Right lobe of liver (tissue), 4 donors: ENCODE results near the gene EID3.

ENCODE experiments used
- CTCF ChIP-seq, 4 donors: fragments of 200-600 bp in 3 of 4; fragments of 450-650 bp in 1 of 4; IDR thresholded peaks; one replicate each; pipeline versions ENCODE4 v1.5.1 to v1.8.0; 2016 to 2022; ENCODE audit warnings: antibody characterized with exemption in 4 of 4, mild to moderate bottlenecking in 2 of 4
- POLR2A ChIP-seq: fragments of 450-650 bp; IDR thresholded peaks from one replicate; pipeline ENCODE4 v1.6.1; 2017; ENCODE audit warnings: antibody characterized with exemption, mild to moderate bottlenecking
- donor health status: DM: no; HTN: no; CAD: no.
- donor health status: DM: no; HTN: no; CAD: no.
- donor health status: DM: no; HTN: yes; CAD: no.

- no peak for TF ChIP-seq POLR2A
- TF ChIP-seq CTCF (IDR thresholded peaks at IDR 0.05) = no peak
Measured at GRCh38 chr12:104307655-104308000, 4.1 kb downstream of the EID3 start.
